ENCODE measurements around the gene NBAS. TPM values are rescaled to one million over a fixed set of nuclear protein-coding genes. Genes with fewer than 3 reads are reported as not detected.

NBAS gene
- total and polyA plus RNA-seq, 2 donors (not counting 3 experiments of a cell fraction or from before 2014, with no cell fraction given), result 29.4 to 43.0 TPM

DNA sequence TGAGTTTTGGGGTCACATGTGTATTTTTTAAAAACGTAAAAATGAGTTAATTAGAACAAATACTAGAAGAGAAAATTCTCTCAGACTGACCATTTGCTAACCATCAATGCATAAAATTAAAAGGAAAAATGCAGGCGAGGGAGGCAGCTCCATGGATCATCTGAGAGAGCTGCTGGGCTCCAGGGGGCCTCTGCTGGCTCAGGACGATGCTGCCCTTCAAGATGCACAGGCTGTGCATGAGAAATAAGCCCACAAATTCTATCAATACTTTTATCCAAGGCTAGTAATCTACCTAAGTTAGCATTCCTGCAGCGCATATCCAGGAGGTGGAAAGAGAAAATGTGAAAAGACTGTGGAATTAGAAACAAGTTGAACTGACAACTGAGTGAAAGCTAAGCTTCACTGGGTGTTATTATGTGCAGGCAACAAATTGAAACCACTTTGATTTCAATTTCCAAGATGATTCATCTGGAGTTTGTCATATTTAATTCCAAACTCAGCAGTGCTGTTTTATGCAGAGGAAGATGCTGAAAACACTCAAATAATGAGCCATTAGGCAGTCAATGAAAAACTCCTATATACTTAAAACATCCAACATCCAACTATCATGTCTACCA lies 261.1 kb downstream of the NBAS start:
- ChIA-PET POLR2A (no interaction called here), CTCF (no interaction called here)
- no peak overlapping the region for H3K4me2 ChIP-seq (ENCODE audit: insufficient read depth, low read length)
- no peak overlapping the region for H3K9ac ChIP-seq (replicated peaks; ENCODE audit: extremely low read depth, insufficient read depth, low read length)
- no peak for DNase-seq (ENCODE audit: low read depth, low spot score)
- BruUV-seq (replicated peaks), result no TSS peak
- H3K27me3 ChIP-seq (ENCODE audit: control insufficient read depth in 2 of 2, insufficient read depth in 2 of 2, low read length in 2 of 2), result no peaks in the 10 kb centered on the region
- H3K79me2 ChIP-seq (ENCODE audit: control insufficient read depth, insufficient read depth, low read length), result no peaks in the 10 kb centered on the region
- no peak overlapping the region for H3K27ac ChIP-seq (ENCODE audit: insufficient read depth, low read depth, low read length)
- H3K9me1 ChIP-seq (replicated peaks; ENCODE audit: control insufficient read depth, extremely low read depth, insufficient read depth, low read length), result no peaks in the 10 kb centered on the region
- no peaks in the 10 kb centered on the region for H4K20me1 ChIP-seq (replicated peaks; ENCODE audit: control insufficient read depth, extremely low read depth, insufficient read depth, low read length)
- dilution Hi-C loops (cut with MboI; ENCODE audit: extremely low pct_ligation_motif_present, low sequenced_read_pairs), result no loop called here
- H3K9me3 ChIP-seq (replicated peaks; ENCODE audit: control insufficient read depth, insufficient read depth, low read length), result no peaks in the 10 kb centered on the region
- intact Hi-C loops (cut with micrococcal nuclease), result no loop called here
- TF ChIP-seq, protein P1, sequence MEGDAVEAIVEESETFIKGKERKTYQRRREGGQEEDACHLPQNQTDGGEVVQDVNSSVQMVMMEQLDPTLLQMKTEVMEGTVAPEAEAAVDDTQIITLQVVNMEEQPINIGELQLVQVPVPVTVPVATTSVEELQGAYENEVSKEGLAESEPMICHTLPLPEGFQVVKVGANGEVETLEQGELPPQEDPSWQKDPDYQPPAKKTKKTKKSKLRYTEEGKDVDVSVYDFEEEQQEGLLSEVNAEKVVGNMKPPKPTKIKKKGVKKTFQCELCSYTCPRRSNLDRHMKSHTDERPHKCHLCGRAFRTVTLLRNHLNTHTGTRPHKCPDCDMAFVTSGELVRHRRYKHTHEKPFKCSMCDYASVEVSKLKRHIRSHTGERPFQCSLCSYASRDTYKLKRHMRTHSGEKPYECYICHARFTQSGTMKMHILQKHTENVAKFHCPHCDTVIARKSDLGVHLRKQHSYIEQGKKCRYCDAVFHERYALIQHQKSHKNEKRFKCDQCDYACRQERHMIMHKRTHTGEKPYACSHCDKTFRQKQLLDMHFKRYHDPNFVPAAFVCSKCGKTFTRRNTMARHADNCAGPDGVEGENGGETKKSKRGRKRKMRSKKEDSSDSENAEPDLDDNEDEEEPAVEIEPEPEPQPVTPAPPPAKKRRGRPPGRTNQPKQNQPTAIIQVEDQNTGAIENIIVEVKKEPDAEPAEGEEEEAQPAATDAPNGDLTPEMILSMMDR (IDR thresholded peaks at IDR 0.05; ENCODE audit: extremely low read depth in 1 of 2, insufficient read depth in 1 of 2, low read depth in 1 of 2, low read length in 2 of 2), result no peak
- TF ChIP-seq POLR2A (IDR thresholded peaks at IDR 0.05; ENCODE audit: low read depth, low read length), result no peak
- H3K4me1 ChIP-seq (ENCODE audit: control insufficient read depth, extremely low read depth, insufficient read depth, low read length), result no peaks in the 10 kb centered on the region
- no peak for FAIRE-seq
- H3K4me3 ChIP-seq (replicated peaks in 1 of 3; ENCODE audit: insufficient read depth in 1 of 3, low read depth in 1 of 3, low read length in 3 of 3), result no peak overlapping the region
- no peak overlapping the region for H2AFZ ChIP-seq (ENCODE audit: low read depth, low read length)
- peaks cover 0 to 2% of the 10 kb centered on the region in 2 experiments for H3K36me3 ChIP-seq (ENCODE audit: control insufficient read depth in 2 of 2, extremely low read depth in 1 of 2, insufficient read depth in 2 of 2, low read length in 2 of 2)

DNA sequence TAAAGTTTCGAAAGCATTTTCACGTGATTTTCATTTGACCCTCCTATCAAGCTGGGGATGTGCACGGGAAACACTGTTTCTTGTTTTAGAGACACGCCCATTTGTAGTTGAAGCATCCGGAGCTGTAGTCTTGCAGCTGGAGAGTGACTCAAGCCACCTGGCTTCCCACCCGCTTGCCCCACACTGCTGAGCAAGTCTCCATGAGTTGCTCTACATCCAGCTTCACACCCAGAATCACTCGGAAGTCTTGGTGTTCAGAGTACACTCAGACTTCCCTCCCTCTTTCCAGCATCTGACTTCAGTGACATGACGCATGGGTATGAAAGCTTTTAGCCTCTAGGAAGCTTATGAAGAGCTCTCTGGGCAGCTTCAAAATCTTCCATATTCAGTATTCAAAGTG lies 262.4 kb downstream of the NBAS start:
- TF ChIP-seq, protein P1 (IDR thresholded peaks at IDR 0.05; ENCODE audit: extremely low read depth in 1 of 2, insufficient read depth in 1 of 2, low read depth in 1 of 2, low read length in 2 of 2), result no peak
- TF ChIP-seq, protein P2, sequence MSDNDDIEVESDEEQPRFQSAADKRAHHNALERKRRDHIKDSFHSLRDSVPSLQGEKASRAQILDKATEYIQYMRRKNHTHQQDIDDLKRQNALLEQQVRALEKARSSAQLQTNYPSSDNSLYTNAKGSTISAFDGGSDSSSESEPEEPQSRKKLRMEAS (IDR thresholded peaks at IDR 0.05; ENCODE audit: insufficient read depth, insufficient read length), result no peak
- TF ChIP-seq POLR2A (IDR thresholded peaks at IDR 0.05; ENCODE audit: low read depth, low read length), result no peak
- no peak for TF ChIP-seq JUN (IDR thresholded peaks at IDR 0.05; ENCODE audit: borderline replicate concordance, insufficient read depth, insufficient read length, low read depth)
- TF ChIP-seq EZH2 (IDR thresholded peaks at IDR 0.05; ENCODE audit: borderline replicate concordance, low read depth, low read length, severe bottlenecking), result no peak
- TF ChIP-seq FOS (IDR thresholded peaks at IDR 0.05; ENCODE audit: borderline replicate concordance, insufficient read depth, low read length), result no peak
- no peak for TF ChIP-seq GATA2 (IDR thresholded peaks at IDR 0.05; ENCODE audit: insufficient read depth, insufficient read length, low read depth, low read length)
- TF ChIP-seq MYC (IDR thresholded peaks at IDR 0.05; ENCODE audit: low read depth, low read length), result no peak
- no peak for TF ChIP-seq POLR2AphosphoS5 (IDR thresholded peaks at IDR 0.05; ENCODE audit: insufficient read depth, low read depth, low read length)
- no peaks in the 10 kb centered on the region for H3K79me2 ChIP-seq (ENCODE audit: control insufficient read depth, insufficient read depth, low read length)
- no peaks in the 10 kb centered on the region for H4K20me1 ChIP-seq (replicated peaks; ENCODE audit: control insufficient read depth, extremely low read depth, insufficient read depth, low read length)
- no TSS peak for BruUV-seq (replicated peaks)
- no peak for FAIRE-seq
- H3K27ac ChIP-seq (ENCODE audit: insufficient read depth, low read depth, low read length), result no peak overlapping the region
- DNase-seq (ENCODE audit: low read depth, low spot score), result no peak
- intact Hi-C loops (cut with micrococcal nuclease), result no loop called here
- ChIA-PET POLR2A (interaction anchor here (0.6 kb wide), 1 partner anchor 9 kb away, joined by 4 read pairs; no protein-coding TSS in a partner anchor), CTCF (no interaction called here)
- H3K36me3 ChIP-seq (ENCODE audit: control insufficient read depth in 2 of 2, extremely low read depth in 1 of 2, insufficient read depth in 2 of 2, low read length in 2 of 2), result no peaks in the 10 kb centered on the region
- H3K4me2 ChIP-seq (ENCODE audit: insufficient read depth, low read length), result no peak overlapping the region
- no peak overlapping the region for H3K9ac ChIP-seq (replicated peaks; ENCODE audit: extremely low read depth, insufficient read depth, low read length)
- H3K9me1 ChIP-seq (replicated peaks; ENCODE audit: control insufficient read depth, extremely low read depth, insufficient read depth, low read length), result no peaks in the 10 kb centered on the region
- no peaks in the 10 kb centered on the region for H3K4me1 ChIP-seq (ENCODE audit: control insufficient read depth, extremely low read depth, insufficient read depth, low read length)
- no peaks in the 10 kb centered on the region for H3K27me3 ChIP-seq (ENCODE audit: control insufficient read depth in 2 of 2, insufficient read depth in 2 of 2, low read length in 2 of 2)
- H2AFZ ChIP-seq (ENCODE audit: low read depth, low read length), result no peak overlapping the region
- no peaks in the 10 kb centered on the region for H3K9me3 ChIP-seq (replicated peaks; ENCODE audit: control insufficient read depth, insufficient read depth, low read length)
- H3K4me3 ChIP-seq (replicated peaks in 1 of 3; ENCODE audit: insufficient read depth in 1 of 3, low read depth in 1 of 3, low read length in 3 of 3), result no peak overlapping the region
- dilution Hi-C loops (cut with MboI; ENCODE audit: extremely low pct_ligation_motif_present, low sequenced_read_pairs), result no loop called here

All from endothelial cell of umbilical vein (primary cell).